Chondrocyte (in vitro differentiated cells): ENCODE data around the gene CARS2. TPM values are rescaled to one million over a fixed set of nuclear protein-coding genes. Genes with fewer than 3 reads are reported as not detected.
A peak's percentile ranks its signal among the peaks of the same experiment; 100 is the strongest.

Experiments used
- DNase-seq: peaks from one replicate; pipeline ENCODE4 v3.0.0; 2021; ENCODE audit warnings: mixed read lengths, low spot score
- H3K27ac Mint-ChIP-seq: one replicate; pipeline ENCODE4 v1.8.0; 2021; ENCODE audit warnings: mild to moderate bottlenecking, moderate library complexity, mixed read lengths; ENCODE audit not compliant: unreplicated experiment
- H3K27me3 Mint-ChIP-seq: 2 replicates; pipeline ENCODE4 v1.8.0; 2021; ENCODE audit warnings: low read depth, mixed read lengths
- H3K36me3 Mint-ChIP-seq: 2 replicates; pipeline ENCODE4 v1.8.0; 2021; ENCODE audit warnings: low read depth, mixed read lengths
- H3K4me1 Mint-ChIP-seq: 2 replicates; pipeline ENCODE4 v1.8.0; 2021; ENCODE audit warnings: low read depth, mild to moderate bottlenecking, mixed read lengths
- H3K4me3 Mint-ChIP-seq: one replicate; pipeline ENCODE4 v1.8.0; 2021; ENCODE audit warnings: mild to moderate bottlenecking, moderate library complexity, mixed read lengths; ENCODE audit not compliant: unreplicated experiment
- H3K9me3 Mint-ChIP-seq: 2 replicates; pipeline ENCODE4 v1.8.0; 2021; ENCODE audit warnings: low read depth, mixed read lengths
- CTCF ChIP-seq: fragments of 200-600 bp; sonication (generic); IDR thresholded peaks from 2 replicates; pipeline ENCODE4 v1.5.0; 2021; ENCODE audit warnings: antibody characterized with exemption, mild to moderate bottlenecking, moderate library complexity
- total RNA-seq: library from RNA; stranded (reverse); gene quantifications from 3 replicates; pipeline ENCODE4 v1.2.1, GENCODE V29; 2021

CARS2 gene
- total RNA-seq, 1 donor from 2014 or later = 60.2 TPM

DNA sequence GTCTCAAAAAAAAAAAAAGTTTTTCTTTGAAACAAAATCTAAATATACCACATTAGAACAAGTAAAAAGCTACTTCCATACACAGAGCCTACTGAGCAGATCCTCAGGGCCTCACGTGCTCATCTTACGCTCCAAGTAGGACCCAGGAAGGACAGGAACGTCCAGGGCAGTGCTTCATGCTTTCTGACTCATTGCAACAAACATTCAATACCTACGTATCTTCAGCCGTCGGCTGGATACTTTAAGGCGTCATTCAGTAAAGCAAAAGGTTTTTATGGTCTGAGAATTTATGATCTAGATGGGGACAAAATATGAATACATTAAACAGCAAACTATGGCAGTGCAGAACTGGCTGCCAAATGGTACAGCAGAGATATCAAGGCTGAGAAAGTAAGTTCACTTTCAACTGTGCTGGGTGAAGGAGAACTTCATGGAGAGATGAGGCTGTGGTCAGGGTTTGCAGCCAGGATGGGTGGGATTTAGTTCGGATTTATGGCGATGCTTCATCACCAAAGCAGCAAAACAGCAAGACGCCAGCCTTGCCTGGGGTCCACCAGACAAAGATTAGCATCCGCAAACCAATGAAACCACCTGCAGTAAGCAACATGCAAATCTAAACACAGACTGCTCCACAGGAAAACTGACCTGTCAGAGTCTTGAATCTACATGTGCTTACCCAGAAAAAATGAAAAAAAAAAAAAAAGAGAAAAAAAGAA lies 20.5 kb downstream of the CARS2 start:
- no peaks in the 10 kb centered on the region for H3K9me3 Mint-ChIP-seq
- TF ChIP-seq CTCF = no peak
- H3K27me3 Mint-ChIP-seq = no peaks in the 10 kb centered on the region
- H3K4me3 Mint-ChIP-seq = no peak overlapping the region
- H3K27ac Mint-ChIP-seq = no peak overlapping the region
- peaks cover 2% of the 10 kb centered on the region for H3K4me1 Mint-ChIP-seq
- H3K36me3 Mint-ChIP-seq = peaks cover 20% of the 10 kb centered on the region
- DNase-seq = no peak

- no peak for DNase-seq
- Mint-ChIP-seq H3K4me1 (no peaks in the 10 kb centered on the region), H3K27ac (no peak overlapping the region), H3K27me3 (no peaks in the 10 kb centered on the region), H3K36me3 (peaks cover 23% of the 10 kb centered on the region), H3K9me3 (no peaks in the 10 kb centered on the region), H3K4me3 (no peak overlapping the region)
- no peak for TF ChIP-seq CTCF
These were observed 21.4 kb downstream of the CARS2 start for GRCh38 chr13:110684388-110685056.

DNA sequence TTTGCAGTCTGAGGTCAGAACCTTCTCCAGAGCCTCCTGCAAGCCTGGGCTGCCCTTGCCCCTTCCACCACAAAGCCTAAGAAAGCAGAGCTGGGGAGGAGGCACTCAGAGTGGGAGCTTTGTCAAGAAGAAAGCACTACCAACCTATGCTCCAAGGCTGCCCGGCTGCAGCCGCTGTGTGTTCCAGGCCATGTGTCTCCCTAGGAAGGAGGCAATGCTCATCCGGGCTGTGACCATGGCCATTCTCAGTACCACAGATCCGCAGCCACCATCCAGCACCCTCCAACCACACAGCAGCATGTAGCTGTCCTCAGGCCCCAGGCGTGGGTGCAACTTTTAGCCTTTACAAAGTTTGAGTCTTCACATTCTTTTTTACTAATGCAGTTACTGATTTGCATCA lies 22.0 kb downstream of the CARS2 start:
- Mint-ChIP-seq H3K9me3 (no peaks in the 10 kb centered on the region), H3K27ac (no peak overlapping the region), H3K4me1 (no peaks in the 10 kb centered on the region), H3K4me3 (no peak overlapping the region), H3K27me3 (no peaks in the 10 kb centered on the region), H3K36me3 (peaks cover 23% of the 10 kb centered on the region)
- DNase-seq = no peak
- no peak for TF ChIP-seq CTCF

GRCh38 chr13:110683203-110683883 lies 22.6 kb downstream of the CARS2 start:
- Mint-ChIP-seq H3K27ac (no peak overlapping the region), H3K27me3 (no peaks in the 10 kb centered on the region), H3K4me3 (no peak overlapping the region), H3K4me1 (peaks cover 5% of the 10 kb centered on the region), H3K9me3 (no peaks in the 10 kb centered on the region), H3K36me3 (peaks cover 29% of the 10 kb centered on the region)
- peak; percentile 71 for TF ChIP-seq CTCF
- no peak for DNase-seq

DNA sequence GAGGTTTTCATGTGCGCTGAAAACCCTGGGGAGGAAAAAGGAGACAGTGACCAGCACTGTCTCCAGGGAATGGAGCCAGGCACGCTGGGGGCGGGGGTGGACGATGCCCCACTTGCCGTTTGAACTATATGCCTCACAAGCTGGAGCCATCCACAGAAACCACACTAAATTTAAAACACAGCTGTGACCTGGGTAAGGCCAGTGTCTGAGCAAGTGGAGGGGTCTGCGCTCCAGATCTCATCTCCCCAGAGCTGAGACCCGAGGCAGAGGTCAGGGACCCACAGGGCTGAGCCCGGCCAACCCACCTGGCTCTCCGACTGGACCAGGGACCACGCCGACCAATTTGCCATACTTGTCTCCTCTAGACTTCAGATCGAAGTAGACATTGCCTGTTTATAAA lies 23.2 kb downstream of the CARS2 start:
- no peak overlapping the region for H3K4me3 Mint-ChIP-seq
- peaks cover 32% of the 10 kb centered on the region for H3K36me3 Mint-ChIP-seq
- DNase-seq = no peak
- H3K27me3 Mint-ChIP-seq = no peaks in the 10 kb centered on the region
- no peak for TF ChIP-seq CTCF
- H3K9me3 Mint-ChIP-seq = no peaks in the 10 kb centered on the region
- H3K27ac Mint-ChIP-seq = no peak overlapping the region
- peaks cover 9% of the 10 kb centered on the region for H3K4me1 Mint-ChIP-seq
